Endothelial cell of umbilical vein (primary cell): ENCODE data around the gene DENND1A.

Experiments
- EZH2 ChIP-seq: IDR thresholded peaks from 2 replicates; pipeline ENCODE4 v1.6.1; 2012; ENCODE audit warnings: borderline replicate concordance, low read depth, mild to moderate bottlenecking, moderate library complexity, low read length, inconsistent platforms; ENCODE audit not compliant: severe bottlenecking
- FOS ChIP-seq: IDR thresholded peaks from 2 replicates; pipeline ENCODE4 v1.6.1; 2011; ENCODE audit warnings: mild to moderate bottlenecking, low read length, moderate library complexity, borderline replicate concordance; ENCODE audit not compliant: insufficient read depth
- JUN ChIP-seq: IDR thresholded peaks from 2 replicates; pipeline ENCODE4 v1.6.1; 2011; ENCODE audit warnings: borderline replicate concordance, low read depth; ENCODE audit not compliant: insufficient read length, insufficient read depth
- POLR2A ChIP-seq: IDR thresholded peaks from 2 replicates; pipeline ENCODE4 v1.6.1; 2012; ENCODE audit warnings: low read depth, mild to moderate bottlenecking, control low read depth, low read length
- POLR2AphosphoS5 ChIP-seq: IDR thresholded peaks from 2 replicates; pipeline ENCODE4 v1.6.1; 2012; ENCODE audit warnings: low read depth, mild to moderate bottlenecking, control low read depth, low read length, moderate library complexity; ENCODE audit not compliant: insufficient read depth
- TF ChIP-seq, protein P1 (sequence below), 2 donors: IDR thresholded peaks; 1 replicate in 1 of 2; 2 replicates in 1 of 2; pipeline ENCODE4 v1.5.1; 2011; ENCODE audit warnings: low read length in 2 of 2, mild to moderate bottlenecking in 2 of 2, moderate library complexity in 2 of 2, control low read depth in 1 of 2, inconsistent platforms in 1 of 2, low read depth in 1 of 2; ENCODE audit not compliant: insufficient read depth in 1 of 2; ENCODE audit errors: extremely low read depth in 1 of 2

DNA sequence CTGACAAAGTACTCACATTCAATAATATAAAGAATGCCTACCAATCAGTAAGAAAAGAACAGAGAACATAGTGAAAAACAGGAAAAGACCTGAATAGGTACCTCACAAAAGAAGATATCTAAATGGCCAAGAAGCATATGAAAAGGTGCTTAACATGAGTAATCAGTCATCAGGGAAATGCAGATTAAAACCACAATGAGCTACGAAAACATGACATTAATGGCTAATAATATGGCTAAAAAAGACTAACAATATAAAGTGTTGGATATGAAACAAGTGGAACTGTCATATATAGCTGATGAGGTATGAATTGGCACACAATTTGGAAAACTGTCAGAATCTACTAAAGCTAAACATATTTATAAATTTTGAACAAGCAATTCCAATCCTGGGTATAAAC is 18.9 kb downstream of the DENND1A start:
- TF ChIP-seq, protein P1, sequence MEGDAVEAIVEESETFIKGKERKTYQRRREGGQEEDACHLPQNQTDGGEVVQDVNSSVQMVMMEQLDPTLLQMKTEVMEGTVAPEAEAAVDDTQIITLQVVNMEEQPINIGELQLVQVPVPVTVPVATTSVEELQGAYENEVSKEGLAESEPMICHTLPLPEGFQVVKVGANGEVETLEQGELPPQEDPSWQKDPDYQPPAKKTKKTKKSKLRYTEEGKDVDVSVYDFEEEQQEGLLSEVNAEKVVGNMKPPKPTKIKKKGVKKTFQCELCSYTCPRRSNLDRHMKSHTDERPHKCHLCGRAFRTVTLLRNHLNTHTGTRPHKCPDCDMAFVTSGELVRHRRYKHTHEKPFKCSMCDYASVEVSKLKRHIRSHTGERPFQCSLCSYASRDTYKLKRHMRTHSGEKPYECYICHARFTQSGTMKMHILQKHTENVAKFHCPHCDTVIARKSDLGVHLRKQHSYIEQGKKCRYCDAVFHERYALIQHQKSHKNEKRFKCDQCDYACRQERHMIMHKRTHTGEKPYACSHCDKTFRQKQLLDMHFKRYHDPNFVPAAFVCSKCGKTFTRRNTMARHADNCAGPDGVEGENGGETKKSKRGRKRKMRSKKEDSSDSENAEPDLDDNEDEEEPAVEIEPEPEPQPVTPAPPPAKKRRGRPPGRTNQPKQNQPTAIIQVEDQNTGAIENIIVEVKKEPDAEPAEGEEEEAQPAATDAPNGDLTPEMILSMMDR (IDR thresholded peaks at IDR 0.05; ENCODE audit: extremely low read depth in 1 of 2, insufficient read depth in 1 of 2, low read depth in 1 of 2, low read length in 2 of 2) = no peak
- TF ChIP-seq POLR2AphosphoS5 (no peak), POLR2A (no peak), EZH2 (no peak), JUN (no peak), FOS (no peak)
